B cell (primary cell): ENCODE measurements around the gene HBM. TPM values are rescaled to one million over a fixed set of nuclear protein-coding genes. Genes with fewer than 3 reads are reported as not detected.
A peak's percentile ranks its signal among the peaks of the same experiment; 100 is the strongest.

Experiments used
- ATAC-seq: fragments of 200-7000 bp; cut with Tn5 transposase; one replicate; pipeline ENCODE4 v1.10.0; 2021; ENCODE audit warnings: low read depth, mild to moderate bottlenecking, moderate number of reproducible peaks, moderate library complexity
- CTCF ChIA-PET: fragments of 350-600 bp; sonication (Branson Sonifier 250); formaldehyde crosslinking; loops from one replicate; lab custom pipeline; 2021; ENCODE audit warnings: antibody characterized with exemption, inconsistent platforms; lab: Charles Lee
- POLR2A ChIA-PET: fragments of 350-600 bp; sonication (Branson Sonifier 250); formaldehyde crosslinking; loops from one replicate; lab custom pipeline; 2021; ENCODE audit warnings: antibody characterized with exemption; lab: Charles Lee
- DNase-seq: peaks from one replicate; pipeline ENCODE4 v3.0.0; 2013
- H2AFZ ChIP-seq: 2 replicates; pipeline ENCODE4 v1.6.1; 2012; ENCODE audit warnings: mild to moderate bottlenecking, low read depth, low read length; ENCODE audit not compliant: insufficient read depth, poor library complexity, severe bottlenecking
- H3K27ac ChIP-seq, 2 donors: 1 replicate in 1 of 2; 2 replicates in 1 of 2; pipeline ENCODE4 v1.5.1; 2012 to 2013; ENCODE audit warnings: low read length in 2 of 2, mild to moderate bottlenecking in 2 of 2, moderate library complexity in 1 of 2
- H3K27me3 ChIP-seq, 4 experiments: fragments of 200-600 bp in 1 of 4; sonication (generic) in 1 of 4; replicated peaks in 1 of 4; 1 replicate in 2 of 4; 2 replicates in 2 of 4; pipeline versions ENCODE4 v1.6.1 to v1.7.0; 2013 to 2016; ENCODE audit warnings: low read length in 3 of 4, mild to moderate bottlenecking in 2 of 4, mixed read lengths in 1 of 4, moderate library complexity in 1 of 4; ENCODE audit not compliant: insufficient read depth in 4 of 4, control insufficient read depth in 3 of 4; ENCODE audit errors: control extremely low read depth in 1 of 4
- H3K36me3 ChIP-seq, 2 experiments: replicated peaks in 1 of 2; 1 replicate in 1 of 2; 2 replicates in 1 of 2; pipeline versions ENCODE4 v1.6.1 to v1.7.1; 2013; ENCODE audit warnings: low read length in 1 of 2; ENCODE audit not compliant: insufficient read depth in 2 of 2, control insufficient read depth in 1 of 2; ENCODE audit errors: control extremely low read depth in 1 of 2, extremely low read depth in 1 of 2
- H3K4me1 ChIP-seq, 2 donors: fragments of 200-600 bp in 1 of 2; sonication (generic) in 1 of 2; 1 replicate in 1 of 2; 2 replicates in 1 of 2; pipeline versions ENCODE4 v1.5.1 to v1.6.1; 2013 to 2017; ENCODE audit warnings: low read length in 2 of 2; ENCODE audit not compliant: control insufficient read depth in 2 of 2, insufficient read depth in 2 of 2
- H3K4me2 ChIP-seq: replicated peaks from 2 replicates; pipeline ENCODE3; 2012; ENCODE audit warnings: mild to moderate bottlenecking, low read depth, low read length; ENCODE audit not compliant: poor library complexity, severe bottlenecking
- H3K4me3 ChIP-seq, 5 experiments: fragments of 200-600 bp in 1 of 5; sonication (generic) in 1 of 5; 1 replicate in 3 of 5; 2 replicates in 2 of 5; pipeline versions ENCODE4 v1.5.1 to v1.7.0; 2011 to 2016; ENCODE audit warnings: low read length in 4 of 5, mild to moderate bottlenecking in 4 of 5, low read depth in 2 of 5, control low read depth in 1 of 5, moderate library complexity in 1 of 5; ENCODE audit not compliant: insufficient read depth in 1 of 5; ENCODE audit errors: control extremely low read depth in 1 of 5, extremely low read depth in 1 of 5
- H3K79me2 ChIP-seq: fragments of 200-600 bp; sonication (generic); one replicate; pipeline ENCODE4 v1.6.0; 2016; ENCODE audit warnings: low read length; ENCODE audit not compliant: control insufficient read depth, insufficient read depth
- H3K9ac ChIP-seq: fragments of 200-600 bp; sonication (generic); 2 replicates; pipeline ENCODE4 v1.6.1; 2017; ENCODE audit warnings: mild to moderate bottlenecking, low read length, moderate library complexity
- H3K9me3 ChIP-seq, 3 donors: one replicate each; pipeline versions ENCODE4 v1.6.1 to v1.7.1; 2013; ENCODE audit warnings: low read length in 2 of 3; ENCODE audit not compliant: control insufficient read depth in 2 of 3, insufficient read depth in 1 of 3; ENCODE audit errors: control extremely low read depth in 1 of 3
- H4K20me1 ChIP-seq: 2 replicates; pipeline ENCODE4 v1.6.0; 2012; ENCODE audit warnings: mild to moderate bottlenecking, low read length; ENCODE audit not compliant: insufficient read depth, control insufficient read depth, poor library complexity, severe bottlenecking
- H3K27ac Mint-ChIP-seq: one replicate; pipeline ENCODE4 v1.8.0; 2021; ENCODE audit warnings: mixed read lengths
- H3K27me3 Mint-ChIP-seq: one replicate; pipeline ENCODE4 v1.8.0; 2021; ENCODE audit warnings: mixed read lengths
- H3K4me1 Mint-ChIP-seq: one replicate; pipeline ENCODE4 v1.8.0; 2021; ENCODE audit warnings: mixed read lengths
- H3K4me3 Mint-ChIP-seq: one replicate; pipeline ENCODE4 v1.8.0; 2021; ENCODE audit warnings: mixed read lengths
- H3K9me3 Mint-ChIP-seq: one replicate; pipeline ENCODE4 v1.8.0; 2022; ENCODE audit warnings: mixed read lengths; ENCODE audit not compliant: insufficient read depth
- EZH2 ChIP-seq: IDR thresholded peaks from 2 replicates; pipeline ENCODE4 v1.6.1; 2012; ENCODE audit warnings: borderline replicate concordance, low read depth, mild to moderate bottlenecking, moderate library complexity, low read length; ENCODE audit not compliant: insufficient read depth, poor library complexity, severe bottlenecking
- WGBS: methylation state at CpG from one replicate; pipeline ENCODE4 v1.1.5; 2013; ENCODE audit warnings: missing lambda C conversion rate; ENCODE audit not compliant: insufficient coverage; 5-methylcytosine and 5-hydroxymethylcytosine counted together
- intact Hi-C: fragments of 100-400 bp; cut with micrococcal nuclease; formaldehyde crosslinking; loops from one replicate; pipeline ENCODE4 v1.10.0; 2022
- polyA plus RNA-seq: library from polyadenylated mRNA; depleted of rRNA; stranded (reverse); fragments of >200 nt; gene quantifications from 2 replicates; pipeline ENCODE4 v1.2.3, GENCODE V29; 2012
- total RNA-seq, 2 donors: library from RNA; stranded (reverse); fragments of 120-200 nt in 1 of 2; gene quantifications; 1 replicate in 1 of 2; 2 replicates in 1 of 2; pipeline versions ENCODE4 v1.2.3 to v1.2.4, GENCODE V29; 2013 to 2022
- TF ChIP-seq, protein P1 (sequence below): fragments of 200-600 bp; IDR thresholded peaks from one replicate; pipeline ENCODE4 v1.8.0; 2022; ENCODE audit warnings: antibody characterized with exemption, mild to moderate bottlenecking

The HBM gene
- total and polyA plus RNA-seq, 2 donors (not counting 1 experiment from before 2014, with no cell fraction given), result 0.64 TPM; not detected in 1

DNA sequence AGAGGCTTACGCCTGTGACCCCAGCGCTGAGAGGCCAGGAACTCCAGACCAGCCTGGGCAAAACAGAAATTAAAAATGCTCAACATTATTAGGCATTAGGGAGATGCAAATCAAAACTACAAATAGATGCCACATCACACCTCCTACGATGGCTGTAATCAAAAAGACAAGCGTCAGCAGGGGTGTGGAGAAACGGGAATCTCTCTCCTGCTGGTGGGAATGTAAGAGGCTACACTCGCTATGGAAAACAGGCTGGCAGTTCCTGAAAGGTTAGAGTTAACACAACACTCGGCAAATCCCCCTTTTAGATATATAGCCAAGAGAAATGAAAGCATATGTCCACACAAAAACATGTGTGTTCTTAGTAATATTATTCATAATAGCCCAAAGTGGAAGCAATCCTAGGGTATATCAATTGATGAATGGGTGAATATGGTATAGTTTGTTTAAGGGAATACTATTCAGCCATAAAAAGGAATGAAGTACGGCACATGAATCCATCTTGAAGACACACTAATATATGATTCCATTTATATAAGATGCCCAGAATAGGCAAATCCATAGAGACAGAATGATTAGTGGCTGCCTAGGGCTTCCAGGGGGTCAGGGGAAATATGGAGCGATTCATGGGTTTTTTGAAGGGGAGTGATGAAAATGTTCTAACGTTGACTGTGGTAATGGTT lies 25.5 kb upstream of the HBM start:
- H2AFZ ChIP-seq, result no peak overlapping the region
- H3K79me2 ChIP-seq, result peaks cover 27% of the 10 kb centered on the region
- CTCF ChIA-PET, result interaction anchor here (0.6 kb wide), 1 partner anchor 33 kb away, joined by 4 read pairs; no protein-coding TSS in a partner anchor
- POLR2A ChIA-PET, result no interaction called here
- TF ChIP-seq EZH2, result no peak
- TF ChIP-seq, protein P1, sequence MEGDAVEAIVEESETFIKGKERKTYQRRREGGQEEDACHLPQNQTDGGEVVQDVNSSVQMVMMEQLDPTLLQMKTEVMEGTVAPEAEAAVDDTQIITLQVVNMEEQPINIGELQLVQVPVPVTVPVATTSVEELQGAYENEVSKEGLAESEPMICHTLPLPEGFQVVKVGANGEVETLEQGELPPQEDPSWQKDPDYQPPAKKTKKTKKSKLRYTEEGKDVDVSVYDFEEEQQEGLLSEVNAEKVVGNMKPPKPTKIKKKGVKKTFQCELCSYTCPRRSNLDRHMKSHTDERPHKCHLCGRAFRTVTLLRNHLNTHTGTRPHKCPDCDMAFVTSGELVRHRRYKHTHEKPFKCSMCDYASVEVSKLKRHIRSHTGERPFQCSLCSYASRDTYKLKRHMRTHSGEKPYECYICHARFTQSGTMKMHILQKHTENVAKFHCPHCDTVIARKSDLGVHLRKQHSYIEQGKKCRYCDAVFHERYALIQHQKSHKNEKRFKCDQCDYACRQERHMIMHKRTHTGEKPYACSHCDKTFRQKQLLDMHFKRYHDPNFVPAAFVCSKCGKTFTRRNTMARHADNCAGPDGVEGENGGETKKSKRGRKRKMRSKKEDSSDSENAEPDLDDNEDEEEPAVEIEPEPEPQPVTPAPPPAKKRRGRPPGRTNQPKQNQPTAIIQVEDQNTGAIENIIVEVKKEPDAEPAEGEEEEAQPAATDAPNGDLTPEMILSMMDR, result no peak
- ATAC-seq (no peak), DNase-seq (no peak)
- H3K9me3 Mint-ChIP-seq, result no peaks in the 10 kb centered on the region
- H3K9me3 ChIP-seq, result peaks cover 0 to 7% (median 0%) of the 10 kb centered on the region in 3 donors
- H3K9ac ChIP-seq, result no peak overlapping the region
- 86% methylated on average over 4 of the region's 10 CpGs for WGBS
- H3K27ac Mint-ChIP-seq, result peak overlapping the region; percentile 42
- no peaks in the 10 kb centered on the region for H4K20me1 ChIP-seq
- no peak overlapping the region for H3K4me2 ChIP-seq
- peaks cover 0 to 7% (median 0%) of the 10 kb centered on the region in 4 experiments for H3K27me3 ChIP-seq
- H3K27ac ChIP-seq, result no peak overlapping the region
- H3K4me1 Mint-ChIP-seq, result peaks cover 9% of the 10 kb centered on the region
- no peak overlapping the region for H3K4me3 ChIP-seq
- peak overlapping the region; percentile 48 for H3K4me3 Mint-ChIP-seq
- H3K27me3 Mint-ChIP-seq, result peaks cover 15% of the 10 kb centered on the region
- intact Hi-C loops, result no loop called here
- no peaks in the 10 kb centered on the region for H3K36me3 ChIP-seq
- H3K4me1 ChIP-seq, result peaks cover 0 to 10% of the 10 kb centered on the region in 2 donors

DNA sequence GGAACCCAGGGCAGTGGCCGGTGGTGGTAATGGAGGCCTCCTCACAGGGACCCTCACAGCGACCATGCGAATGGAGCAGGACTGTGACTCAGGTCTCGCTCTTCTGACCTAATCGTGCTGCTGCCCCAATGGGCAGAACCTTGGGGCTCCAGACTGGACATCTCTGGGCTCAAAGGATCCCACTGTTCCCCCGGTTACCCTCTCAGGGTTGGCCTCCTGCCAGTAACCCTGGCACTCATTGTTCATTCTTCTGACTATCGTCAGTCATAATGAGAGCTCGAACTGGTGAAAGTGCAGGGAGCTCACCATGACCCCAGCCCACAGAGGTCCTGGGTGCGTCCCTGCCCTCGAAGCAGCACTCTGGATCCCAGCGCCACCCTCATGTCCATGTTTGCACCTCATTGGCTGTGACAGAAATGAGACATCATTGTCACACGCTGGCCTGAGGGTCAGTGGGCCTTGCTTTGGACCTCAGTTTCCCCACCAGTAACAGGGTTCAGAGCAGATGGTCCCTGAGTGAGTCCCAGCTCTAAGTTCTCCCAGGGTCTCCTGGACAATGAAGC lies 23.3 kb upstream of the HBM start:
- CTCF ChIA-PET, result no interaction called here
- no peak overlapping the region for H3K4me3 ChIP-seq

More for the DNA sequence above, 23.3 kb upstream of the HBM start:
- intact Hi-C loops, result no loop called here
- Histone ChIP-seq H3K9ac (no peak overlapping the region), H3K36me3 (no peaks in the 10 kb centered on the region), H2AFZ (no peak overlapping the region), H3K27me3 (peaks cover 0 to 7% (median 0%) of the 10 kb centered on the region in 4 experiments), H3K79me2 (peaks cover 7% of the 10 kb centered on the region), H3K9me3 (peaks cover 0 to 7% (median 0%) of the 10 kb centered on the region in 3 donors), H3K27ac (no peak overlapping the region), H3K4me2 (no peak overlapping the region), H4K20me1 (no peaks in the 10 kb centered on the region), H3K4me1 (peaks cover 0 to 5% of the 10 kb centered on the region in 2 donors)
- ATAC-seq (no peak), DNase-seq (no peak)
- WGBS, result 90% methylated on average over 12 of the region's 12 CpGs
- POLR2A ChIA-PET, result no interaction called here
- TF ChIP-seq EZH2, result no peak
- Mint-ChIP-seq H3K4me3 (no peak overlapping the region), H3K27me3 (peaks cover 22% of the 10 kb centered on the region), H3K27ac (no peak overlapping the region), H3K4me1 (peaks cover 6% of the 10 kb centered on the region), H3K9me3 (no peaks in the 10 kb centered on the region)
